Endothelial cell of hepatic sinusoid (primary cell): ENCODE data around the gene AIMP1.
"Not testable (repeated sequence)": the region's sequence is repeated elsewhere in the genome, so short reads cannot be mapped to it uniquely, and the experiment has no call there.

Experiments
- in situ Hi-C: cut with HindIII; loops from 2 replicates; pipeline ENCODE4 v1.10.0; 2017; ENCODE audit warnings: low sequenced_read_pairs

The AIMP1 gene

GRCh38 chr4:106344647-106344970 is 28.3 kb downstream of the AIMP1 start:
- in situ Hi-C loops = no loop called here

GRCh38 chr4:106347167-106347566 is 30.8 kb downstream of the AIMP1 start:
- in situ Hi-C loops = no loop called here

GRCh38 chr4:106351016-106351415 is 34.7 kb downstream of the AIMP1 start:
- in situ Hi-C loops = no loop called here

GRCh38 chr4:106353786-106354185 is 37.4 kb downstream of the AIMP1 start:
- in situ Hi-C loops = no loop called here

- in situ Hi-C loops = no loop called here
Measured at GRCh38 chr4:106355193-106355592, 38.8 kb downstream of the AIMP1 start.

GRCh38 chr4:106358899-106359298 is 42.5 kb downstream of the AIMP1 start:
- in situ Hi-C loops = no loop called here

- in situ Hi-C loops = no loop called here
Measured at GRCh38 chr4:106362086-106362825, 45.9 kb downstream of the AIMP1 start.

GRCh38 chr4:106364282-106364681 is 47.9 kb downstream of the AIMP1 start:
- in situ Hi-C loops = no loop called here

GRCh38 chr4:106365613-106366012 is 49.3 kb downstream of the AIMP1 start:
- in situ Hi-C loops = no loop called here

GRCh38 chr4:106366026-106366425 is 49.7 kb downstream of the AIMP1 start:
- in situ Hi-C loops = no loop called here

GRCh38 chr4:106367072-106367471 is 50.7 kb downstream of the AIMP1 start:
- in situ Hi-C loops = no loop called here

- in situ Hi-C loops = no loop called here
Measured at GRCh38 chr4:106368678-106369077, 52.3 kb downstream of the AIMP1 start, which contains the start of gene GIMD1. Gene GIMD1 (minus strand): TSS chr4:106368778. CDS start chr4:106367435, 1,343 bp downstream.

- in situ Hi-C loops = no loop called here
Measured at GRCh38 chr4:106369456-106370060, 53.2 kb downstream of the AIMP1 start.

GRCh38 chr4:106370214-106370613 is 53.9 kb downstream of the AIMP1 start:
- in situ Hi-C loops = no loop called here

GRCh38 chr4:106371161-106371560 is 54.8 kb downstream of the AIMP1 start:
- in situ Hi-C loops = no loop called here

- in situ Hi-C loops = no loop called here
Measured at GRCh38 chr4:106373026-106373425, 56.7 kb downstream of the AIMP1 start.

GRCh38 chr4:106380179-106380578 is 63.8 kb downstream of the AIMP1 start:
- in situ Hi-C loops = no loop called here

GRCh38 chr4:106384878-106385277 is 68.5 kb downstream of the AIMP1 start:
- in situ Hi-C loops = no loop called here

GRCh38 chr4:106385853-106386393 is 69.6 kb downstream of the AIMP1 start:
- in situ Hi-C loops = no loop called here

- in situ Hi-C loops = no loop called here
Measured at GRCh38 chr4:106395582-106395981, 79.2 kb downstream of the AIMP1 start.

GRCh38 chr4:106398898-106399297 is 82.5 kb downstream of the AIMP1 start:
- in situ Hi-C loops = not testable (repeated sequence)
